Spleen (tissue), 11 donors: ENCODE results near the gene FOXP1. TPM values are rescaled to one million over a fixed set of nuclear protein-coding genes. Genes with fewer than 3 reads are reported as not detected.

Experiments used
- DNase-seq: peaks from one replicate; pipeline ENCODE4 v3.0.0-alpha.2; 2020
- H3K27ac ChIP-seq, 8 donors: fragments of 200-600 bp; sonication (generic) in 7 of 8; 1 replicate in 4 of 8; 2 replicates in 4 of 8; pipeline versions ENCODE4 v1.5.0 to v1.8.0; 2016 to 2021; ENCODE audit warnings: inconsistent platforms in 4 of 8, mild to moderate bottlenecking in 4 of 8, moderate library complexity in 1 of 8
- H3K27me3 ChIP-seq, 7 donors: fragments of 200-600 bp; sonication (generic) in 6 of 7; replicated peaks in 1 of 7; 1 replicate in 4 of 7; 2 replicates in 3 of 7; pipeline versions ENCODE4 v1.5.0 to v1.8.0; 2016 to 2021; ENCODE audit warnings: inconsistent platforms in 3 of 7, mild to moderate bottlenecking in 1 of 7
- H3K36me3 ChIP-seq, 6 donors: fragments of 200-600 bp; sonication (generic) in 5 of 6; 1 replicate in 4 of 6; 2 replicates in 2 of 6; pipeline versions ENCODE4 v1.5.0 to v1.8.0; 2016 to 2021; ENCODE audit warnings: inconsistent platforms in 2 of 6
- H3K4me1 ChIP-seq, 6 donors: fragments of 200-600 bp; sonication (generic) in 5 of 6; 1 replicate in 3 of 6; 2 replicates in 3 of 6; pipeline versions ENCODE4 v1.5.0 to v1.8.0; 2016 to 2021; ENCODE audit warnings: inconsistent platforms in 3 of 6
- H3K4me3 ChIP-seq, 8 donors: fragments of 200-600 bp; sonication (generic) in 7 of 8; 1 replicate in 4 of 8; 2 replicates in 4 of 8; pipeline versions ENCODE4 v1.5.0 to v1.8.0; 2016 to 2021; ENCODE audit warnings: inconsistent platforms in 4 of 8, mild to moderate bottlenecking in 4 of 8, moderate library complexity in 2 of 8
- H3K9me3 ChIP-seq, 8 donors: fragments of 200-600 bp; sonication (generic) in 7 of 8; 1 replicate in 4 of 8; 2 replicates in 4 of 8; pipeline versions ENCODE4 v1.5.0 to v1.8.0; 2016 to 2021; ENCODE audit warnings: inconsistent platforms in 4 of 8
- CTCF ChIP-seq, 11 experiments: fragments of 200-600 bp in 7 of 11; fragments of 450-650 bp in 4 of 11; sonication (generic) in 4 of 11; IDR thresholded peaks in 8 of 11; conservative IDR thresholded peaks in 3 of 11; 1 replicate in 7 of 11; 2 replicates in 4 of 11; pipeline versions ENCODE4 v1.4.0 to v1.8.0; 2016 to 2021; ENCODE audit warnings: antibody characterized with exemption in 11 of 11, inconsistent platforms in 4 of 11, mild to moderate bottlenecking in 1 of 11
- POLR2A ChIP-seq, 3 donors: fragments of 450-650 bp; IDR thresholded peaks; one replicate each; pipeline ENCODE4 v1.5.1; 2017; ENCODE audit warnings: antibody characterized with exemption in 3 of 3, mild to moderate bottlenecking in 1 of 3
- POLR2AphosphoS5 ChIP-seq, 3 donors: sonication (generic); formaldehyde crosslinking; IDR thresholded peaks; one replicate each; pipeline ENCODE4 v1.5.1; 2017; ENCODE audit warnings: antibody characterized with exemption in 3 of 3
- WGBS, 5 donors: extraction: QIAGEN DNeasy Blood & Tissue Kit in 3 of 5; methylation state at CpG; one replicate each; pipeline versions ENCODE4 v1.1.5 to v1.1.7; 2013 to 2018; 5-methylcytosine and 5-hydroxymethylcytosine counted together
- intact Hi-C: fragments of 100-400 bp; cut with DNase I; formaldehyde crosslinking; loops from one replicate; pipeline ENCODE4 v1.15.0; 2023; ENCODE audit warnings: low total_unique reads
- polyA plus RNA-seq, 3 donors: library from polyadenylated mRNA; stranded (reverse); fragments of 200-250 nt; gene quantifications; one replicate each; pipeline ENCODE4 v1.2.1, GENCODE V29; 2013
- total RNA-seq, 7 donors: library from RNA; depleted of rRNA in 3 of 7; stranded (reverse); fragments of >200 nt in 3 of 7; fragmentation: NEBNext Ultra II Directional in 4 of 7; extraction: Animal tissue kit (Norgen Biotek cat#: 25700) in 4 of 7; gene quantifications; one replicate each; pipeline versions ENCODE4 v1.1.0 to v1.2.1, GENCODE V29; 2016 to 2021
- donor health status: healthy with polysubstance abuse.
- donor health status: DM: no; HTN: no; CAD: no; lungs with moderate emphysema.
- donor health status: DM: no; HTN: no; CAD: no.
- donor health status: Bipolar disorder and iron deficiency.
- donor health status: healthy.
- donor health status: DM: no; HTN: no; CAD: no.
- donor health status: DM: yes; HTN: yes; CAD: no.

The FOXP1 gene
- total and polyA plus RNA-seq, 10 donors = 11.1 to 202 (median 153) TPM

GRCh38 chr3:71064956-71065763 is 518.4 kb downstream of the FOXP1 start:
- H3K27ac ChIP-seq = peak overlapping the region; percentile 85 to 95 (median 94)
- TF ChIP-seq POLR2AphosphoS5 (IDR thresholded peaks at IDR 0.05) (peak; percentile 26 to 72 (median 55)), CTCF (IDR thresholded peaks at IDR 0.05 in 8 of 11, conservative IDR thresholded peaks at IDR 0.05 in 3 of 11) (no peak), POLR2A (IDR thresholded peaks at IDR 0.05) (no peak)
- H3K27me3 ChIP-seq = no peaks in the 10 kb centered on the region
- H3K4me3 ChIP-seq = peak overlapping the region; percentile 60 to 79 (median 65)
- intact Hi-C loops = loop anchor here (5.0 kb wide), 1 partner anchor 58 kb away; no protein-coding TSS in a partner anchor
- H3K4me1 ChIP-seq = peaks cover 59 to 93% (median 78%) of the 10 kb centered on the region in 6 donors
- DNase-seq = peak; percentile 92
- H3K36me3 ChIP-seq = no peaks in the 10 kb centered on the region
- WGBS, 5 donors = 0 to 1% (median 1%) methylated on average over 27 to 85 of the region's 85 CpGs
- no peaks in the 10 kb centered on the region for H3K9me3 ChIP-seq

- H3K36me3 ChIP-seq = no peaks in the 10 kb centered on the region
- intact Hi-C loops = no loop called here
- no peaks in the 10 kb centered on the region for H3K9me3 ChIP-seq
- WGBS, 5 donors = 0 to 1% (median 1%) methylated on average over 22 to 46 of the region's 46 CpGs
- peak overlapping the region; percentile 82 to 95 (median 92) for H3K27ac ChIP-seq
- H3K4me1 ChIP-seq = peaks cover 53 to 93% (median 75%) of the 10 kb centered on the region in 6 donors
- TF ChIP-seq POLR2A (IDR thresholded peaks at IDR 0.05) (no peak), CTCF (IDR thresholded peaks at IDR 0.05 in 8 of 11, conservative IDR thresholded peaks at IDR 0.05 in 3 of 11) (no peak), POLR2AphosphoS5 (IDR thresholded peaks at IDR 0.05) (peak; percentile 4 to 61 (median 29))
- DNase-seq = peak; percentile 90
- H3K4me3 ChIP-seq = peak overlapping the region; percentile 49 to 79 (median 64)
- no peaks in the 10 kb centered on the region for H3K27me3 ChIP-seq
These were observed 519.1 kb downstream of the FOXP1 start for GRCh38 chr3:71064291-71064955.

- peak; percentile 77 for DNase-seq
- WGBS, 5 donors = 1 to 4% (median 1%) methylated on average over 13 of the region's 13 CpGs
- Histone ChIP-seq H3K36me3 (no peaks in the 10 kb centered on the region), H3K27ac (peak overlapping the region; percentile 82 to 95 (median 92)), H3K4me1 (peaks cover 49 to 93% (median 72%) of the 10 kb centered on the region in 6 donors), H3K4me3 (peak overlapping the region; percentile 49 to 79 (median 64)), H3K27me3 (no peaks in the 10 kb centered on the region), H3K9me3 (no peaks in the 10 kb centered on the region)
- TF ChIP-seq POLR2AphosphoS5 (IDR thresholded peaks at IDR 0.05) (peak in 1 of 3 donors; percentile 22), POLR2A (IDR thresholded peaks at IDR 0.05) (no peak), CTCF (IDR thresholded peaks at IDR 0.05 in 8 of 11, conservative IDR thresholded peaks at IDR 0.05 in 3 of 11) (no peak)
- intact Hi-C loops = no loop called here
These were observed 519.7 kb downstream of the FOXP1 start for GRCh38 chr3:71063773-71064290.
